GM06990 (cell line): ENCODE measurements around the gene NDUFA12.

ENCODE experiments used
- DNase-seq: peaks from one replicate; pipeline ENCODE4 v3.0.0-alpha.2; 2011; ENCODE audit not compliant: insufficient read length; ENCODE audit errors: extremely low read depth
- H3K27me3 ChIP-seq: replicated peaks from 2 replicates; pipeline ENCODE4 v1.6.0; 2011; ENCODE audit warnings: low read length; ENCODE audit not compliant: control insufficient read depth, insufficient read depth
- H3K36me3 ChIP-seq: 2 replicates; pipeline ENCODE4 v1.5.1; 2011; ENCODE audit warnings: low read length; ENCODE audit not compliant: control insufficient read depth, insufficient read depth
- H3K4me3 ChIP-seq: replicated peaks from 2 replicates; pipeline ENCODE4 v1.5.1; 2011; ENCODE audit warnings: low read depth, mild to moderate bottlenecking, control low read depth, low read length
- CTCF ChIP-seq: IDR thresholded peaks from 2 replicates; pipeline ENCODE4 v1.5.1; 2011; ENCODE audit warnings: low read length, control low read depth, mild to moderate bottlenecking, inconsistent platforms; ENCODE audit not compliant: insufficient read depth, poor library complexity, severe bottlenecking

The NDUFA12 gene

GRCh38 chr12:94954029-94954685, 49.3 kb downstream of the NDUFA12 start:
- DNase-seq: no peak
- H3K36me3 ChIP-seq: no peaks in the 10 kb centered on the region
- H3K4me3 ChIP-seq: no peak overlapping the region
- H3K27me3 ChIP-seq: no peaks in the 10 kb centered on the region
- no peak for TF ChIP-seq CTCF

- Histone ChIP-seq H3K36me3 (no peaks in the 10 kb centered on the region), H3K4me3 (no peak overlapping the region), H3K27me3 (no peaks in the 10 kb centered on the region)
- no peak for DNase-seq
- TF ChIP-seq CTCF: no peak
These were observed 51.2 kb downstream of the NDUFA12 start for GRCh38 chr12:94952325-94952724.

- DNase-seq: no peak
- no peak for TF ChIP-seq CTCF
These were observed 52.2 kb downstream of the NDUFA12 start for GRCh38 chr12:94951071-94951934.

GRCh38 chr12:94948232-94948810, 55.2 kb downstream of the NDUFA12 start:
- Histone ChIP-seq H3K4me3 (no peak overlapping the region), H3K27me3 (no peaks in the 10 kb centered on the region; the same call in 1 of the 2 replicates), H3K36me3 (no peaks in the 10 kb centered on the region)
- DNase-seq: no peak
- TF ChIP-seq CTCF: no peak

More at GRCh38 chr12:94951071-94951934, 52.2 kb downstream of the NDUFA12 start:
- no peaks in the 10 kb centered on the region; the same call in 1 of the 2 replicates for H3K27me3 ChIP-seq
- no peaks in the 10 kb centered on the region for H3K36me3 ChIP-seq
- no peak overlapping the region for H3K4me3 ChIP-seq

GRCh38 chr12:94942663-94943062, 60.8 kb downstream of the NDUFA12 start:
- no peak for DNase-seq

More at GRCh38 chr12:94942663-94943062, 60.8 kb downstream of the NDUFA12 start:
- no peak for TF ChIP-seq CTCF
- H3K36me3 ChIP-seq: no peaks in the 10 kb centered on the region
- H3K27me3 ChIP-seq: no peaks in the 10 kb centered on the region; the same call in 1 of the 2 replicates
- H3K4me3 ChIP-seq: no peak overlapping the region
